ENCODE results near the gene SPRED3.

- TF ChIP-seq JUND (IDR thresholded peaks at IDR 0.05) (no peak), TAF1 (conservative IDR thresholded peaks at IDR 0.05) (no peak), FOXA1 (IDR thresholded peaks at IDR 0.05) (no peak), RAD21 (IDR thresholded peaks at IDR 0.05) (no peak), SP1 (IDR thresholded peaks at IDR 0.05) (no peak)
- TF ChIP-seq, protein P1, sequence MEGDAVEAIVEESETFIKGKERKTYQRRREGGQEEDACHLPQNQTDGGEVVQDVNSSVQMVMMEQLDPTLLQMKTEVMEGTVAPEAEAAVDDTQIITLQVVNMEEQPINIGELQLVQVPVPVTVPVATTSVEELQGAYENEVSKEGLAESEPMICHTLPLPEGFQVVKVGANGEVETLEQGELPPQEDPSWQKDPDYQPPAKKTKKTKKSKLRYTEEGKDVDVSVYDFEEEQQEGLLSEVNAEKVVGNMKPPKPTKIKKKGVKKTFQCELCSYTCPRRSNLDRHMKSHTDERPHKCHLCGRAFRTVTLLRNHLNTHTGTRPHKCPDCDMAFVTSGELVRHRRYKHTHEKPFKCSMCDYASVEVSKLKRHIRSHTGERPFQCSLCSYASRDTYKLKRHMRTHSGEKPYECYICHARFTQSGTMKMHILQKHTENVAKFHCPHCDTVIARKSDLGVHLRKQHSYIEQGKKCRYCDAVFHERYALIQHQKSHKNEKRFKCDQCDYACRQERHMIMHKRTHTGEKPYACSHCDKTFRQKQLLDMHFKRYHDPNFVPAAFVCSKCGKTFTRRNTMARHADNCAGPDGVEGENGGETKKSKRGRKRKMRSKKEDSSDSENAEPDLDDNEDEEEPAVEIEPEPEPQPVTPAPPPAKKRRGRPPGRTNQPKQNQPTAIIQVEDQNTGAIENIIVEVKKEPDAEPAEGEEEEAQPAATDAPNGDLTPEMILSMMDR (IDR thresholded peaks at IDR 0.05; ENCODE audit: low read depth, low read length, missing input control), result no peak
- TF ChIP-seq, protein P2, sequence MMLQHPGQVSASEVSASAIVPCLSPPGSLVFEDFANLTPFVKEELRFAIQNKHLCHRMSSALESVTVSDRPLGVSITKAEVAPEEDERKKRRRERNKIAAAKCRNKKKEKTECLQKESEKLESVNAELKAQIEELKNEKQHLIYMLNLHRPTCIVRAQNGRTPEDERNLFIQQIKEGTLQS (IDR thresholded peaks at IDR 0.05), result no peak
- TF ChIP-seq, protein P3, sequence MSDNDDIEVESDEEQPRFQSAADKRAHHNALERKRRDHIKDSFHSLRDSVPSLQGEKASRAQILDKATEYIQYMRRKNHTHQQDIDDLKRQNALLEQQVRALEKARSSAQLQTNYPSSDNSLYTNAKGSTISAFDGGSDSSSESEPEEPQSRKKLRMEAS (IDR thresholded peaks at IDR 0.05), result no peak
- TF ChIP-seq, protein P4, sequence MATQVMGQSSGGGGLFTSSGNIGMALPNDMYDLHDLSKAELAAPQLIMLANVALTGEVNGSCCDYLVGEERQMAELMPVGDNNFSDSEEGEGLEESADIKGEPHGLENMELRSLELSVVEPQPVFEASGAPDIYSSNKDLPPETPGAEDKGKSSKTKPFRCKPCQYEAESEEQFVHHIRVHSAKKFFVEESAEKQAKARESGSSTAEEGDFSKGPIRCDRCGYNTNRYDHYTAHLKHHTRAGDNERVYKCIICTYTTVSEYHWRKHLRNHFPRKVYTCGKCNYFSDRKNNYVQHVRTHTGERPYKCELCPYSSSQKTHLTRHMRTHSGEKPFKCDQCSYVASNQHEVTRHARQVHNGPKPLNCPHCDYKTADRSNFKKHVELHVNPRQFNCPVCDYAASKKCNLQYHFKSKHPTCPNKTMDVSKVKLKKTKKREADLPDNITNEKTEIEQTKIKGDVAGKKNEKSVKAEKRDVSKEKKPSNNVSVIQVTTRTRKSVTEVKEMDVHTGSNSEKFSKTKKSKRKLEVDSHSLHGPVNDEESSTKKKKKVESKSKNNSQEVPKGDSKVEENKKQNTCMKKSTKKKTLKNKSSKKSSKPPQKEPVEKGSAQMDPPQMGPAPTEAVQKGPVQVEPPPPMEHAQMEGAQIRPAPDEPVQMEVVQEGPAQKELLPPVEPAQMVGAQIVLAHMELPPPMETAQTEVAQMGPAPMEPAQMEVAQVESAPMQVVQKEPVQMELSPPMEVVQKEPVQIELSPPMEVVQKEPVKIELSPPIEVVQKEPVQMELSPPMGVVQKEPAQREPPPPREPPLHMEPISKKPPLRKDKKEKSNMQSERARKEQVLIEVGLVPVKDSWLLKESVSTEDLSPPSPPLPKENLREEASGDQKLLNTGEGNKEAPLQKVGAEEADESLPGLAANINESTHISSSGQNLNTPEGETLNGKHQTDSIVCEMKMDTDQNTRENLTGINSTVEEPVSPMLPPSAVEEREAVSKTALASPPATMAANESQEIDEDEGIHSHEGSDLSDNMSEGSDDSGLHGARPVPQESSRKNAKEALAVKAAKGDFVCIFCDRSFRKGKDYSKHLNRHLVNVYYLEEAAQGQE (IDR thresholded peaks at IDR 0.05), result no peak
These were observed 21.2 kb downstream of the SPRED3 start for GRCh38 chr19:38409631-38410133.

Measured in liver (tissue), 3 donors.